H1 (cell line): ENCODE measurements around the gene EPX. TPM values are rescaled to one million over a fixed set of nuclear protein-coding genes. Genes with fewer than 3 reads are reported as not detected.

Source experiments
- CTCF ChIA-PET: fragments of 300-600 bp; sonication (Branson Sonifier 250); formaldehyde crosslinking; loops from one replicate; lab custom pipeline; 2021; ENCODE audit not compliant: partially characterized antibody; lab: Charles Lee
- POLR2A ChIA-PET: fragments of 300-600 bp; sonication (Branson Sonifier 250); formaldehyde crosslinking; loops from one replicate; lab custom pipeline; 2021; ENCODE audit warnings: inconsistent platforms; ENCODE audit not compliant: partially characterized antibody; lab: Charles Lee
- DNase-seq, 2 experiments: peaks; one replicate each; pipeline versions ENCODE4 v3.0.0 to v3.0.0-alpha.2; 2010 to 2022; ENCODE audit warnings: low spot score in 2 of 2, low read depth in 1 of 2, mixed read lengths in 1 of 2
- FAIRE-seq: peaks from 2 replicates; lab custom pipeline; 2011; peaks lifted over from hg19 to GRCh38; lab: Jason Lieb, UNC
- H2AFZ ChIP-seq: 2 replicates; pipeline ENCODE4 v1.8.1; 2012; ENCODE audit warnings: low read length, inconsistent platforms
- H2AK5ac ChIP-seq: 2 replicates; pipeline ENCODE4 v1.6.1; 2013; ENCODE audit warnings: low read depth, low read length
- H2BK120ac ChIP-seq: replicated peaks from 2 replicates; pipeline ENCODE3; 2013; ENCODE audit warnings: low read depth, low read length, inconsistent platforms
- H2BK12ac ChIP-seq: 2 replicates; pipeline ENCODE4 v1.6.1; 2013; ENCODE audit warnings: low read depth, low read length
- H2BK15ac ChIP-seq: 2 replicates; pipeline ENCODE4 v1.6.1; 2013; ENCODE audit warnings: low read length
- H2BK20ac ChIP-seq: 2 replicates; pipeline ENCODE4 v1.6.1; 2013; ENCODE audit warnings: low read length
- H2BK5ac ChIP-seq: 2 replicates; pipeline ENCODE4 v1.6.1; 2013; ENCODE audit warnings: low read depth, low read length
- H3K14ac ChIP-seq: 2 replicates; pipeline ENCODE4 v1.6.1; 2013; ENCODE audit warnings: inconsistent platforms; ENCODE audit not compliant: insufficient read length
- H3K18ac ChIP-seq: 2 replicates; pipeline ENCODE4 v1.6.1; 2013; ENCODE audit warnings: low read length; ENCODE audit errors: extremely low read depth
- H3K23ac ChIP-seq: 2 replicates; pipeline ENCODE4 v1.6.1; 2013; ENCODE audit warnings: inconsistent platforms; ENCODE audit not compliant: insufficient read length
- H3K23me2 ChIP-seq: 2 replicates; pipeline ENCODE4 v1.6.1; 2013; ENCODE audit warnings: low read depth, low read length
- H3K27ac ChIP-seq: 2 replicates; pipeline ENCODE4 v1.6.1; 2011; ENCODE audit warnings: low read depth, low read length, inconsistent platforms
- H3K27me3 ChIP-seq, 4 experiments: replicated peaks in 1 of 4; 1 replicate in 1 of 4; 2 replicates in 3 of 4; pipeline versions ENCODE4 v1.6.1 to v1.8.1; 2011 to 2013; ENCODE audit warnings: low read length in 3 of 4, mild to moderate bottlenecking in 3 of 4, inconsistent platforms in 2 of 4, mixed read lengths in 2 of 4, moderate library complexity in 1 of 4; ENCODE audit not compliant: control insufficient read depth in 3 of 4, insufficient read depth in 3 of 4; ENCODE audit errors: extremely low read depth in 1 of 4
- H3K36me3 ChIP-seq, 4 experiments: 2 replicates each; pipeline versions ENCODE4 v1.6.1 to v1.8.1; 2011 to 2013; ENCODE audit warnings: mild to moderate bottlenecking in 4 of 4, low read length in 3 of 4, moderate library complexity in 2 of 4, control low read depth in 1 of 4, inconsistent platforms in 1 of 4; ENCODE audit not compliant: insufficient read depth in 4 of 4, control insufficient read depth in 2 of 4
- H3K4ac ChIP-seq: replicated peaks from 2 replicates; pipeline ENCODE3; 2013; ENCODE audit warnings: low read length, low read depth, mixed read lengths, inconsistent platforms; ENCODE audit not compliant: insufficient read length
- H3K4me1 ChIP-seq, 4 experiments: replicated peaks in 1 of 4; 1 replicate in 1 of 4; 2 replicates in 3 of 4; pipeline versions ENCODE4 v1.6.1 to v1.8.1; 2011 to 2013; ENCODE audit warnings: low read length in 3 of 4, inconsistent platforms in 2 of 4, mixed read lengths in 1 of 4; ENCODE audit not compliant: insufficient read depth in 4 of 4, control insufficient read depth in 3 of 4
- H3K4me2 ChIP-seq, 2 experiments: 2 replicates each; pipeline versions ENCODE4 v1.6.1 to v1.8.1; 2011 to 2013; ENCODE audit warnings: low read depth in 2 of 2, low read length in 2 of 2, control low read depth in 1 of 2, inconsistent platforms in 1 of 2, mild to moderate bottlenecking in 1 of 2; ENCODE audit not compliant: insufficient read depth in 1 of 2
- H3K4me3 ChIP-seq, 4 experiments: fragments of 200-600, 300-600 bp in 1 of 4; sonication (generic), shearing (Covaris generic), sonication (Bioruptor Twin) in 1 of 4; 2 replicates each; pipeline versions ENCODE4 v1.5.1 to v1.8.1; 2011 to 2016; ENCODE audit warnings: low read length in 4 of 4, low read depth in 3 of 4, control low read depth in 2 of 4, inconsistent platforms in 2 of 4, mild to moderate bottlenecking in 2 of 4, mixed read lengths in 1 of 4, moderate library complexity in 1 of 4; ENCODE audit not compliant: insufficient read depth in 2 of 4; ENCODE audit errors: extremely low read depth in 1 of 4
- H3K56ac ChIP-seq: replicated peaks from 2 replicates; pipeline ENCODE3; 2013; ENCODE audit warnings: low read depth, mild to moderate bottlenecking, mixed read lengths, low read length, inconsistent platforms; ENCODE audit not compliant: insufficient read length
- H3K79me1 ChIP-seq: 2 replicates; pipeline ENCODE4 v1.6.1; 2013; ENCODE audit warnings: low read depth, low read length, control low read depth
- H3K79me2 ChIP-seq, 2 experiments: 2 replicates each; pipeline versions ENCODE4 v1.6.1 to v1.8.1; 2012 to 2013; ENCODE audit warnings: low read length in 2 of 2, mild to moderate bottlenecking in 2 of 2, inconsistent platforms in 1 of 2; ENCODE audit not compliant: insufficient read depth in 2 of 2, control insufficient read depth in 1 of 2
- H3K9ac ChIP-seq, 4 experiments: replicated peaks in 1 of 4; 1 replicate in 1 of 4; 2 replicates in 3 of 4; pipeline versions ENCODE4 v1.6.1 to v1.8.1; 2011 to 2013; ENCODE audit warnings: low read depth in 3 of 4, low read length in 3 of 4, control low read depth in 2 of 4, mild to moderate bottlenecking in 2 of 4, moderate library complexity in 2 of 4, inconsistent platforms in 1 of 4; ENCODE audit errors: extremely low read depth in 1 of 4
- H3K9me3 ChIP-seq, 2 experiments: 2 replicates each; pipeline versions ENCODE4 v1.6.1 to v1.8.1; 2012 to 2013; ENCODE audit warnings: mild to moderate bottlenecking in 2 of 2, moderate library complexity in 2 of 2, control low read depth in 1 of 2, inconsistent platforms in 1 of 2, low read depth in 1 of 2, low read length in 1 of 2, mixed read lengths in 1 of 2; ENCODE audit not compliant: insufficient read depth in 2 of 2
- H4K20me1 ChIP-seq, 2 experiments: replicated peaks in 1 of 2; 2 replicates each; pipeline versions ENCODE3 to v1.8.1; 2011 to 2013; ENCODE audit warnings: inconsistent platforms in 2 of 2, low read length in 2 of 2, mild to moderate bottlenecking in 1 of 2; ENCODE audit not compliant: insufficient read depth in 2 of 2, control insufficient read depth in 1 of 2
- H4K5ac ChIP-seq: 2 replicates; pipeline ENCODE4 v1.6.1; 2013; ENCODE audit warnings: low read length, low read depth, mixed read lengths, inconsistent platforms; ENCODE audit not compliant: insufficient read length
- H4K8ac ChIP-seq: 2 replicates; pipeline ENCODE4 v1.8.0; 2013; ENCODE audit warnings: mild to moderate bottlenecking, moderate library complexity, low read length, inconsistent platforms; ENCODE audit not compliant: insufficient read depth; ENCODE audit errors: extremely low read depth
- H4K91ac ChIP-seq: replicated peaks from 2 replicates; pipeline ENCODE3; 2013; ENCODE audit warnings: low read length, mixed read lengths, inconsistent platforms; ENCODE audit not compliant: insufficient read length
- CTCF ChIP-seq, 3 experiments: IDR thresholded peaks; 1 replicate in 2 of 3; 2 replicates in 1 of 3; pipeline versions ENCODE4 v1.5.1 to v1.6.1; 2011; ENCODE audit warnings: low read length in 3 of 3, mild to moderate bottlenecking in 3 of 3, inconsistent platforms in 2 of 3, low read depth in 1 of 3, moderate library complexity in 1 of 3; ENCODE audit not compliant: insufficient read depth in 1 of 3; ENCODE audit errors: control extremely low read depth in 1 of 3
- RAD21 ChIP-seq, 2 experiments: IDR thresholded peaks in 1 of 2; conservative IDR thresholded peaks in 1 of 2; 2 replicates each; pipeline ENCODE4 v1.6.1; 2011; ENCODE audit warnings: low read depth in 2 of 2, low read length in 2 of 2, improper control_type of control experiment in 1 of 2, inconsistent platforms in 1 of 2, mild to moderate bottlenecking in 1 of 2, moderate library complexity in 1 of 2
- TAF7 ChIP-seq: optimal IDR thresholded peaks from 2 replicates; pipeline ENCODE3; 2011; ENCODE audit warnings: low read depth, mild to moderate bottlenecking, inconsistent platforms, low read length, moderate library complexity, borderline replicate concordance
- TBP ChIP-seq: IDR thresholded peaks from 2 replicates; pipeline ENCODE4 v1.6.1; 2011; ENCODE audit warnings: low read depth, low read length, improper control_type of control experiment
- WGBS, 2 experiments: shearing (Covaris generic) in 1 of 2; methylation state at CpG; one replicate each; pipeline versions ENCODE4 v1.1.6 to v1.1.7; 2013 to 2015; ENCODE audit warnings: low lambda C conversion rate in 2 of 2, mixed read lengths in 2 of 2, inconsistent platforms in 1 of 2, low coverage in 1 of 2, missing lambda C conversion rate in 1 of 2; ENCODE audit not compliant: insufficient replicate concordance in 2 of 2, insufficient coverage in 1 of 2, insufficient read length in 1 of 2; ENCODE audit errors: extremely low coverage in 1 of 2, missing lambda C conversion rate in 1 of 2; 5-methylcytosine and 5-hydroxymethylcytosine counted together
- polyA plus RNA-seq, 7 experiments: library from polyadenylated mRNA; depleted of rRNA in 3 of 7; stranded (reverse) in 5 of 7; unstranded in 2 of 7; fragments of >200 nt in 5 of 7; fragments of 200-250 nt in 2 of 7; gene quantifications; 1 replicate in 5 of 7; 2 replicates in 1 of 7; 4 replicates in 1 of 7; pipeline versions ENCODE4 v1.2.1 to v1.2.3, GENCODE V29; 2011 to 2013; ENCODE audit warnings: missing spikeins in 2 of 7, mixed read lengths in 2 of 7
- total RNA-seq: library from RNA; stranded (reverse); fragmentation: NEBNext Ultra II Directional; extraction: Animal tissue kit (Norgen Biotek cat#: 25700); gene quantifications from 2 replicates; pipeline ENCODE4 v1.2.1, GENCODE V29; 2021

The EPX gene
- total and polyA plus RNA-seq, 2 of the 8 experiments (the other 6 are each of a cell fraction or from before 2014, with no cell fraction given) = not detected

GRCh38 chr17:58242171-58242784 is 49.8 kb downstream of the EPX start:
- Histone ChIP-seq H4K5ac (no peak overlapping the region), H3K23ac (no peak overlapping the region), H2BK20ac (no peak overlapping the region), H3K4me2 (peak overlapping the region in 1 of 2 experiments; percentile 31; a peak in 1 of 4 replicates), H3K56ac (no peak overlapping the region), H3K23me2 (no peaks in the 10 kb centered on the region), H3K9ac (no peak overlapping the region), H2BK5ac (no peak overlapping the region), H3K4me1 (peaks cover 0 to 10% (median 0%) of the 10 kb centered on the region in 4 experiments; a peak in 3 of 7 replicates), H2AK5ac (0 out of 2 replicates have a peak overlapping the region, but pooled peaks have one; percentile 13), H4K8ac (no peak overlapping the region; the same call in 1 of the 2 replicates), H2AFZ (0 out of 2 replicates have a peak overlapping the region, but pooled peaks have one; percentile 16), H3K4me3 (no peak overlapping the region), H2BK12ac (peak overlapping the region; percentile 50; the same call in 1 of the 2 replicates), H3K36me3 (no peaks in the 10 kb centered on the region), H2BK120ac (no peak overlapping the region), H3K27ac (no peak overlapping the region), H3K14ac (no peak overlapping the region), H3K79me1 (no peaks in the 10 kb centered on the region), H3K27me3 (peaks cover 0 to 9% (median 8%) of the 10 kb centered on the region in 4 experiments; a peak in 5 of 7 replicates), H4K91ac (no peak overlapping the region), H3K79me2 (no peaks in the 10 kb centered on the region), H3K9me3 (no peaks in the 10 kb centered on the region), H4K20me1 (no peaks in the 10 kb centered on the region), H3K4ac (no peak overlapping the region), H2BK15ac (0 out of 2 replicates have a peak overlapping the region, but pooled peaks have one; percentile 21), H3K18ac (no peak overlapping the region)
- ChIA-PET POLR2A (interaction anchor here (0.6 to 2.1 kb wide), 3 partner anchors 10 to 110 kb away, joined by 3 to 4 read pairs (median 3); partner anchors contain the start of gene SUPT4H1), CTCF (interaction anchor here (1.0 to 2.5 kb wide), 7 partner anchors 12 to 74 kb away, joined by 3 to 13 read pairs (median 6); no protein-coding TSS in a partner anchor)
- FAIRE-seq = peak; percentile 50
- WGBS, 2 experiments = 41% methylated on average over 4 of the region's 4 CpGs; no CpG with 5 or more reads in 1 of the 2 experiments
- DNase-seq = no peak
- TF ChIP-seq TAF7 (no peak), CTCF (IDR thresholded peaks at IDR 0.05; ENCODE audit: control extremely low read depth in 1 of 3, insufficient read depth in 1 of 3, low read depth in 1 of 3, low read length in 3 of 3) (0 out of 4 replicates have a peak, but pooled peaks of 1 of the 3 experiments have one; percentile 4), RAD21 (IDR thresholded peaks at IDR 0.05 in 1 of 2, conservative IDR thresholded peaks at IDR 0.05 in 1 of 2; ENCODE audit: low read depth in 2 of 2, low read length in 2 of 2) (peak in 1 of 2 experiments; percentile 31; a peak in 1 of 4 replicates), TBP (peak; percentile 63; the same call in 1 of the 2 replicates)
